Measurements from ENCODE around the gene PAM16.
A peak's percentile ranks its signal among the peaks of the same experiment; 100 is the strongest.

The PAM16 gene

DNA sequence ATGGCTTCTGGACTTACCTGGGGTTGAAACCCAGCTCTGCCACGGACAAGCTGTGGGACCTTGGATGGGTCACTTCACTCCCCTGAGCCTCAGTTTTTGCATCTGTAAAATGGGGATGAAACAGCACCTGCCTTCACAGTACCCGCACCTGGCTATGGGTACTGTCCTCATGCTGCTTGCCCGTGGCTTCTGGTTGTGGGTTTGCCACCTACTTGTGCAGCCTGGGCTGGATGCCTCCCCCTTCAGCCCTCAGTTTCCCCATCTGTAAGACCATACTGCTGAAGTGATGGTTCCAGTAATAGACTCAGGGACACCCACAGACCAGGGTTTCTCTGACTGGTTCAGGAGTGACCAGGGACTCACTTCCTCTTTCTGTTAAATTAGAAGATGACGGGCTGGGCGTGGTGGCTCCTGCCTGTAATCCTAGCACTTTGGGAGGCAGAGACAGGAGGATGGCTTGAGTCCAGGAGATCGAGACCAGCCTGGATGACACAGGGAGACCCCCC is 25.8 kb downstream of the PAM16 start:
- no peak for TF ChIP-seq CTCF (IDR thresholded peaks at IDR 0.05; ENCODE audit: poor library complexity, severe bottlenecking)
- ATAC-seq (ENCODE audit: low read depth) (no peak), DNase-seq (ENCODE audit: low spot score) (no peak)
- no peaks in the 10 kb centered on the region; the same call in 1 of the 2 replicates for H3K36me3 ChIP-seq (ENCODE audit: low read depth)
- H3K4me1 ChIP-seq (ENCODE audit: insufficient read depth, poor library complexity, severe bottlenecking) = peaks cover 31% of the 10 kb centered on the region
- no peaks in the 10 kb centered on the region for H3K27me3 ChIP-seq (ENCODE audit: insufficient read depth, poor library complexity, severe bottlenecking)
- H3K4me3 ChIP-seq (ENCODE audit: severe bottlenecking) = no peak overlapping the region
- H3K27ac ChIP-seq (ENCODE audit: poor library complexity, severe bottlenecking) = peak overlapping the region; percentile 94
- no peaks in the 10 kb centered on the region for H3K9me3 ChIP-seq (ENCODE audit: severe bottlenecking)

DNA sequence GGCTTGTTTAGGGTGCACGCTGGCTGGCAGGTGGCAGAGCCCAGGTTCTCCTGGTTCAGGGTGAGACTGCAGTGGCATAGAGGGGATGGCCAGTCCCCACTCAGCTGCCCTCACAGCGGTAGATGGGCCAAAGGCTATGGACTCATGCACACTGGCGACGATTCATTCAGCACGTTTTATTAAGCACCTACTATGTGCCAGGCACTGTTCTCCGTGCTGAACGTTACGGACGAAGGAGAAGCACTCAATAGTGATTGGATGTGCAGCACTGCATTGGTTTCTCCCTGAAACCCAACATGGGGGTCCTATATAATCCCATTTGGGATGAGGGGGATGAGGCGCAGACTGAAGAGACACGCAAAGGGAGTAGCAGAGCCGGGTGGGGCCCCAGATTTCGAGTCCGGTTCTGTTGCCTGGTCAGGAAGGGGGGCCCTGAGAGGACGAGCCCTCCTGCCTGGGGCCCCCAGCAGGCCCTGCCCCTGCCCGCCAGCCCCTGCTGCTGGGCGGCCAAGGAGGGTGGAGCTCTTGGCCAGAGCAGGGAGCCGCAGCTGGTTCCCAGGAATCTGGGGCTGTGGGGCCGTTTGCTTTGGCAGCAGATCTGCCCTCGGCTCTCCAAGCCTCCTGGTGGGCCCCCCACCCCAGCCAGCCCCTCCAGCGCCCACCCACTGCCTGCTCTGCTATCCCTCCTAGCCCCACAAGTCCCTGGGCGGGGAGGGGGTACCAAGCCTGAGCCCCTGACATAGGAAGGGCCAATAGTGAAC is 26.4 kb downstream of the PAM16 start:
- ATAC-seq (ENCODE audit: low read depth) (no peak), DNase-seq (ENCODE audit: low spot score) (peak; percentile 55)
- Histone ChIP-seq H3K9me3 (ENCODE audit: severe bottlenecking) (no peaks in the 10 kb centered on the region), H3K36me3 (ENCODE audit: low read depth) (no peaks in the 10 kb centered on the region), H3K4me3 (ENCODE audit: severe bottlenecking) (no peak overlapping the region), H3K4me1 (ENCODE audit: insufficient read depth, poor library complexity, severe bottlenecking) (peaks cover 37% of the 10 kb centered on the region), H3K27ac (ENCODE audit: poor library complexity, severe bottlenecking) (peak overlapping the region; percentile 94), H3K27me3 (ENCODE audit: insufficient read depth, poor library complexity, severe bottlenecking) (no peaks in the 10 kb centered on the region)
- no peak for TF ChIP-seq CTCF (IDR thresholded peaks at IDR 0.05; ENCODE audit: poor library complexity, severe bottlenecking)

DNA sequence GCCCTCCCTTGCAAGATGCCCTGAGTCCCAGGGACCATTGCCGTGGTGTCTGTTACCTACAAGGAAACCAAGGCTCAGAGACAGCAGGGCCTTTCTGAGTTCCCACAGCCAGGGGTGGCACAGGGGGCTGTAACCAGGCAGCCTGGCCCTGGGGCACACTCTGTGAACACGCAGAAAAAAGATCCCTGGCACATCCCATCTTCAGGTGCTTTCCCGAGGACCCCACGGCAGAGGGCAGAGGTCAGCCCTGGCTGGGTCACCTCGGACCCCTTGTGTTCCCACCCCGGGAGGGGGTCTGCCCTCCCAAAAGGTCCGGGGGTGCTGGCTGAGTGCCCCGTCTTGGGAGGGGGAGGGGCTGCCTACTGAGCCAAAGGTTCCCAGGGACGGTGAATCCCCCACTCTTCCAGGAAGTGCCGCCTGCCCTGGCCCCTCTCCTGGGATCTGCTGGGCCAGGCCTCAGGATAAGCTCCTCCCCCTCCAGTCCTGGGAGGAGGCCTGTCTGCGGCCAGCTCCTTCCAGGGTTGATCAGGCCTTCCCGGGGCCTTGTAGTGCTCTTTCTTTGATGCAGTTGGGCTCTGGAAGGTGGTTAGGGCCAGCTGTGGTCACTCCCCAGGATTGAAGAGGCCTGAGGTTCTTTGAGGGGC is 27.2 kb downstream of the PAM16 start:
- Histone ChIP-seq H3K27me3 (ENCODE audit: insufficient read depth, poor library complexity, severe bottlenecking) (no peaks in the 10 kb centered on the region), H3K4me3 (ENCODE audit: severe bottlenecking) (no peak overlapping the region), H3K4me1 (ENCODE audit: insufficient read depth, poor library complexity, severe bottlenecking) (peaks cover 44% of the 10 kb centered on the region), H3K9me3 (ENCODE audit: severe bottlenecking) (no peaks in the 10 kb centered on the region), H3K27ac (ENCODE audit: poor library complexity, severe bottlenecking) (peak overlapping the region; percentile 94), H3K36me3 (ENCODE audit: low read depth) (no peaks in the 10 kb centered on the region)
- DNase-seq (ENCODE audit: low spot score) (peak; percentile 57), ATAC-seq (ENCODE audit: low read depth) (peak; percentile 55)
- no peak for TF ChIP-seq CTCF (IDR thresholded peaks at IDR 0.05; ENCODE audit: poor library complexity, severe bottlenecking)

GRCh38 chr16:4323071-4323844 is 27.9 kb downstream of the PAM16 start:
- H3K27me3 ChIP-seq (ENCODE audit: insufficient read depth, poor library complexity, severe bottlenecking) = no peaks in the 10 kb centered on the region
- peak; percentile 77 for DNase-seq (ENCODE audit: low spot score)
- H3K36me3 ChIP-seq (ENCODE audit: low read depth) = no peaks in the 10 kb centered on the region
- H3K27ac ChIP-seq (ENCODE audit: poor library complexity, severe bottlenecking) = peak overlapping the region; percentile 94
- no peak overlapping the region for H3K4me3 ChIP-seq (ENCODE audit: severe bottlenecking)
- H3K4me1 ChIP-seq (ENCODE audit: insufficient read depth, poor library complexity, severe bottlenecking) = peaks cover 50% of the 10 kb centered on the region
- peak; percentile 69 for ATAC-seq (ENCODE audit: low read depth)
- no peaks in the 10 kb centered on the region for H3K9me3 ChIP-seq (ENCODE audit: severe bottlenecking)
- no peak for TF ChIP-seq CTCF (IDR thresholded peaks at IDR 0.05; ENCODE audit: poor library complexity, severe bottlenecking)

Measured in RWPE2 (cell line).